Keratinocyte (primary cell): ENCODE results near the gene INPP5B. TPM values are rescaled to one million over a fixed set of nuclear protein-coding genes. Genes with fewer than 3 reads are reported as not detected.

Source experiments
- DNase-seq: peaks from one replicate; pipeline ENCODE4 v3.0.0-alpha.2; 2011; ENCODE audit warnings: low read depth, missing footprints, low spot score
- FAIRE-seq: peaks from 2 replicates; lab custom pipeline; 2011; peaks lifted over from hg19 to GRCh38; lab: Jason Lieb, UNC
- H2AFZ ChIP-seq: 2 replicates; pipeline ENCODE4 v1.6.0; 2012; ENCODE audit warnings: low read length, control low read depth, inconsistent platforms; ENCODE audit not compliant: control insufficient read depth
- H3K27ac ChIP-seq: 2 replicates; pipeline ENCODE4 v1.5.1; 2011; ENCODE audit warnings: low read length; ENCODE audit not compliant: control insufficient read depth, insufficient read depth
- H3K27me3 ChIP-seq: 3 replicates; pipeline ENCODE4 v1.6.0; 2011; ENCODE audit warnings: low read length; ENCODE audit not compliant: control insufficient read depth, insufficient read depth; ENCODE audit errors: extremely low read depth
- H3K36me3 ChIP-seq, 2 experiments: 2 replicates in 1 of 2; 3 replicates in 1 of 2; pipeline ENCODE4 v1.5.1; 2011; ENCODE audit warnings: low read length in 2 of 2, mild to moderate bottlenecking in 1 of 2; ENCODE audit not compliant: control insufficient read depth in 2 of 2, insufficient read depth in 2 of 2; ENCODE audit errors: extremely low read depth in 1 of 2
- H3K4me1 ChIP-seq: 3 replicates; pipeline ENCODE4 v1.5.1; 2011; ENCODE audit warnings: low read length; ENCODE audit not compliant: control insufficient read depth, insufficient read depth; ENCODE audit errors: extremely low read depth
- H3K4me2 ChIP-seq: 3 replicates; pipeline ENCODE4 v1.6.0; 2011; ENCODE audit warnings: low read depth, low read length; ENCODE audit not compliant: control insufficient read depth, insufficient read depth; ENCODE audit errors: extremely low read depth
- H3K4me3 ChIP-seq, 3 experiments: fragments of 200-600 bp in 1 of 3; sonication (generic) in 1 of 3; 2 replicates in 2 of 3; 3 replicates in 1 of 3; pipeline ENCODE4 v1.5.1; 2011 to 2016; ENCODE audit warnings: low read length in 3 of 3, mild to moderate bottlenecking in 3 of 3, control low read depth in 2 of 3, inconsistent platforms in 1 of 3, low read depth in 1 of 3, mixed read lengths in 1 of 3, mixed run types in 1 of 3, moderate library complexity in 1 of 3; ENCODE audit not compliant: control insufficient read depth in 2 of 3, insufficient read depth in 2 of 3; ENCODE audit errors: extremely low read depth in 1 of 3
- H3K79me2 ChIP-seq: 2 replicates; pipeline ENCODE4 v1.6.0; 2012; ENCODE audit warnings: low read length; ENCODE audit not compliant: control insufficient read depth, insufficient read depth
- H3K9ac ChIP-seq: 3 replicates; pipeline ENCODE4 v1.6.0; 2011; ENCODE audit warnings: low read length; ENCODE audit not compliant: control insufficient read depth, insufficient read depth; ENCODE audit errors: extremely low read depth
- H3K9me1 ChIP-seq: 3 replicates; pipeline ENCODE4 v1.6.0; 2011; ENCODE audit warnings: low read length; ENCODE audit not compliant: control insufficient read depth, insufficient read depth; ENCODE audit errors: extremely low read depth
- H3K9me3 ChIP-seq: 2 replicates; pipeline ENCODE4 v1.5.1; 2012; ENCODE audit warnings: low read depth, low read length; ENCODE audit not compliant: control insufficient read depth
- H4K20me1 ChIP-seq: 3 replicates; pipeline ENCODE4 v1.6.0; 2011; ENCODE audit warnings: low read length; ENCODE audit not compliant: control insufficient read depth, insufficient read depth; ENCODE audit errors: extremely low read depth
- EZH2 ChIP-seq: IDR thresholded peaks from one replicate; pipeline ENCODE4 v1.6.1; 2012; ENCODE audit warnings: inconsistent platforms, mild to moderate bottlenecking, low read length, moderate library complexity
- dilution Hi-C: fragments of 300-500 bp; cut with MboI; formaldehyde crosslinking; loops from one replicate; pipeline ENCODE4 v1.7.0; 2020; ENCODE audit warnings: low sequenced_read_pairs; ENCODE audit not compliant: extremely low pct_ligation_motif_present
- polyA plus RNA-seq, 5 experiments: library from polyadenylated mRNA; depleted of rRNA in 3 of 5; stranded (reverse) in 3 of 5; stranded (forward) in 1 of 5; unstranded in 1 of 5; fragments of >200 nt; gene quantifications; 1 replicate in 1 of 5; 2 replicates in 3 of 5; 3 replicates in 1 of 5; pipeline versions ENCODE4 v1.2.1 to v1.2.3, GENCODE V29; 2011 to 2012; ENCODE audit warnings: missing spikeins in 2 of 5, low read depth in 1 of 5, low replicate concordance in 1 of 5
- TF ChIP-seq, protein P1 (sequence below), 3 experiments: IDR thresholded peaks in 1 of 3; conservative IDR thresholded peaks in 1 of 3; optimal IDR thresholded peaks in 1 of 3; 2 replicates in 2 of 3; 3 replicates in 1 of 3; pipeline versions ENCODE3 to v1.5.1; 2011; ENCODE audit warnings: low read length in 3 of 3, mild to moderate bottlenecking in 3 of 3, moderate library complexity in 2 of 3, control low read depth in 1 of 3, inconsistent platforms in 1 of 3; ENCODE audit not compliant: insufficient read depth in 2 of 3; ENCODE audit errors: extremely low read depth in 1 of 3

The INPP5B gene
- polyA plus RNA-seq, 1 donor (not counting 4 experiments of a cell fraction or from before 2014, with no cell fraction given) = 6.4 TPM

- Histone ChIP-seq H3K9me1 (no peaks in the 10 kb centered on the region), H3K4me3 (no peak overlapping the region), H3K27me3 (no peaks in the 10 kb centered on the region), H3K9ac (no peak overlapping the region), H2AFZ (no peak overlapping the region), H3K27ac (no peak overlapping the region), H4K20me1 (no peaks in the 10 kb centered on the region), H3K4me2 (no peak overlapping the region), H3K36me3 (peaks cover 5 to 17% of the 10 kb centered on the region in 2 experiments), H3K4me1 (peaks cover 6% of the 10 kb centered on the region), H3K79me2 (peaks cover 22% of the 10 kb centered on the region), H3K9me3 (no peaks in the 10 kb centered on the region)
- FAIRE-seq (no peak), DNase-seq (no peak)
- TF ChIP-seq, protein P1, sequence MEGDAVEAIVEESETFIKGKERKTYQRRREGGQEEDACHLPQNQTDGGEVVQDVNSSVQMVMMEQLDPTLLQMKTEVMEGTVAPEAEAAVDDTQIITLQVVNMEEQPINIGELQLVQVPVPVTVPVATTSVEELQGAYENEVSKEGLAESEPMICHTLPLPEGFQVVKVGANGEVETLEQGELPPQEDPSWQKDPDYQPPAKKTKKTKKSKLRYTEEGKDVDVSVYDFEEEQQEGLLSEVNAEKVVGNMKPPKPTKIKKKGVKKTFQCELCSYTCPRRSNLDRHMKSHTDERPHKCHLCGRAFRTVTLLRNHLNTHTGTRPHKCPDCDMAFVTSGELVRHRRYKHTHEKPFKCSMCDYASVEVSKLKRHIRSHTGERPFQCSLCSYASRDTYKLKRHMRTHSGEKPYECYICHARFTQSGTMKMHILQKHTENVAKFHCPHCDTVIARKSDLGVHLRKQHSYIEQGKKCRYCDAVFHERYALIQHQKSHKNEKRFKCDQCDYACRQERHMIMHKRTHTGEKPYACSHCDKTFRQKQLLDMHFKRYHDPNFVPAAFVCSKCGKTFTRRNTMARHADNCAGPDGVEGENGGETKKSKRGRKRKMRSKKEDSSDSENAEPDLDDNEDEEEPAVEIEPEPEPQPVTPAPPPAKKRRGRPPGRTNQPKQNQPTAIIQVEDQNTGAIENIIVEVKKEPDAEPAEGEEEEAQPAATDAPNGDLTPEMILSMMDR (optimal IDR thresholded peaks at IDR 0.05 in 1 of 3, IDR thresholded peaks at IDR 0.05 in 1 of 3, conservative IDR thresholded peaks at IDR 0.05 in 1 of 3; ENCODE audit: extremely low read depth in 1 of 3, insufficient read depth in 2 of 3, low read length in 3 of 3) = no peak
- TF ChIP-seq EZH2 = no peak
- dilution Hi-C loops = no loop called here
Observed at GRCh38 chr1:37987679-37988078, 40.8 kb upstream of the INPP5B start.

DNA sequence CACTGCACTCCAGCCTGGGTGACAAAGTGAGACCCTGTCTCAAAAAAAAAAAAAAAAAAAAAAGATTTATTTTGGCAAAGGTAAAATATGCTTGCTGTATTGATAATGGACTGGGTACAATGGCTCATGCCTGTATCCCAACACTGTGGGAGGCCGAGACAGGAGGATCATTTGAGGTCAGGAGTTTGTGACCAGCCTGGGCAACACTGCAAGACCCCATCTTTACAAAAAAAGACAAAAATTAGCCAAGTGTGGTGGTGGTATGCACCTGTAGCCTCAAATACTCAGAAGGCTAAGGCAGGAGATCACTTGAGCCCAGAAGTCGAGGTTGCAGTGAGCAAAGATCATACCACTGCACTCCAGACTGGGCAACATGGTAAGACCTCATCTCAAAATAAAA is 36.7 kb upstream of the INPP5B start:
- no peak overlapping the region for H3K4me2 ChIP-seq
- FAIRE-seq (no peak), DNase-seq (no peak)
- no peaks in the 10 kb centered on the region for H4K20me1 ChIP-seq
- TF ChIP-seq, protein P1 (optimal IDR thresholded peaks at IDR 0.05 in 1 of 3, IDR thresholded peaks at IDR 0.05 in 1 of 3, conservative IDR thresholded peaks at IDR 0.05 in 1 of 3; ENCODE audit: extremely low read depth in 1 of 3, insufficient read depth in 2 of 3, low read length in 3 of 3) = no peak
- no peak for TF ChIP-seq EZH2
- H3K79me2 ChIP-seq = peaks cover 10% of the 10 kb centered on the region
- H3K36me3 ChIP-seq = peaks cover 16 to 28% of the 10 kb centered on the region in 2 experiments
- dilution Hi-C loops = no loop called here
- H3K9me3 ChIP-seq = no peaks in the 10 kb centered on the region
- H2AFZ ChIP-seq = no peak overlapping the region
- no peaks in the 10 kb centered on the region for H3K27me3 ChIP-seq
- H3K27ac ChIP-seq = no peak overlapping the region
- H3K9me1 ChIP-seq = no peaks in the 10 kb centered on the region
- H3K4me1 ChIP-seq = peaks cover 2% of the 10 kb centered on the region
- no peak overlapping the region for H3K9ac ChIP-seq
- H3K4me3 ChIP-seq = no peak overlapping the region
